ENCODE results near the gene CCDC83. TPM values are rescaled to one million over a fixed set of nuclear protein-coding genes. Genes with fewer than 3 reads are reported as not detected.
"Not testable (repeated sequence)": the region's sequence is repeated elsewhere in the genome, so short reads cannot be mapped to it uniquely, and the experiment has no call there.

The CCDC83 gene
- total RNA-seq, 1 donor from 2014 or later: not detected

- intact Hi-C loops (cut with micrococcal nuclease): no loop called here
These were observed 20.3 kb downstream of the CCDC83 start for GRCh38 chr11:85875505-85875904.

DNA sequence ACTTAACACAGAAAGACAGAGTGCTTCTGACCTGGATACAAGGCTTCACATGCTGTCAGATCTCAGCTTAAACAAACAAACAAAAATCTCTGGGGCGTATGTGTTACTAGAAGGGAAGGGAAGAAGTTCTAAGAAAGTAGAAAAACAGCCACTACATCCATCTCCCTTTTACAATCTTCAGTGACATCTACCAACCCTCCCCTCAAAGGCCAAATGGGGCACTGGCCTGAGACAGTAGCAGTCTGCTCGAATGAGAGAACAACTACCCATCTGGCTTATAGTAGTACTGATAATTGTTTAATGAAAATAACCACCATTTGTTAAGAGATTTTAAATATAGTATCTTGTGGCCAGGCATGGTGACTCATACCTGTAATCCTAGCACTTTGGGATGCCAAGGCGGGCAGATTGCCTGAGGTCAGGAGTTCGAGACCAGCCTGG lies 29.4 kb downstream of the CCDC83 start:
- intact Hi-C loops (cut with micrococcal nuclease): no loop called here

- intact Hi-C loops (cut with micrococcal nuclease): no loop called here
These were observed 31.2 kb downstream of the CCDC83 start for GRCh38 chr11:85886089-85887056.

DNA sequence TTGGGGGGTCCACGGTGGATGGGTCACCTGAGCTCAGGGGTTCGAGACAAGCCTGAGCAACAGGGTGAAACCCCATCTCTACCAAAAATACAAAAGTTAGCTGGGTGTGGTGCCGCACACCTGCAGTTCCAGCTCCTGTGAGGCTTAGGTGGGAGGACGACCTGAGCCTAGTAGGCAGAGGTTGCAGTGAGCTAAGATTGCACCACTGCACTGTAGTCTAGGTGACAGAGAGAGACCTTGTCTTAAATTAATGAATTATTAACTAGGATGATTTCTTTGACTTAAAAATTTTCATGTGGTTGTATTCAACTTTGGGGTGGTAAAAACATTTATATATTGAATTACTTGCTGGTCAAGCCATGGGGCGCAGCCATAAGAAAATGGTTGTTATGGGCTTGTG lies 33.9 kb downstream of the CCDC83 start:
- intact Hi-C loops (cut with micrococcal nuclease): no loop called here

GRCh38 chr11:85889676-85890579 lies 34.7 kb downstream of the CCDC83 start:
- intact Hi-C loops (cut with micrococcal nuclease): no loop called here

- intact Hi-C loops (cut with micrococcal nuclease): no loop called here
These were observed 38.2 kb downstream of the CCDC83 start for GRCh38 chr11:85893395-85893794.

DNA sequence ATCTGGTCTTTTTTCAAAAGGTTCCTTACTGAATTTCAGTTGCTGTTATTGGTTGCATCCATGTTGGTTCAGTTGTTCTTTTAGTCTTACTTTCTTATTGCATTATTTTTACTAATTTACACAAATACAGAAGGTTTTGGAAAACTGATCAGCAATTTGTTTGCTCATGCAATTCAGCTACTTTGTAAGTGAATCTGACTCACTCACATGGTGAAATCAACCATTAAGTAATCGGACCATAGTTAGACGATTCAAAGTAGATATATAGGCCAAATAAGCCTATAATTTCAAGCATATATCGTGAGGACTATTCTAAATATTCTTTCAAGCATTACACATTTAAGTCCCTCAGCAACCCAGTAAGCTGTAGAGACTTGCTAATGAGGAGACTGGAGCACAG lies 41.7 kb downstream of the CCDC83 start:
- intact Hi-C loops (cut with micrococcal nuclease): no loop called here

DNA sequence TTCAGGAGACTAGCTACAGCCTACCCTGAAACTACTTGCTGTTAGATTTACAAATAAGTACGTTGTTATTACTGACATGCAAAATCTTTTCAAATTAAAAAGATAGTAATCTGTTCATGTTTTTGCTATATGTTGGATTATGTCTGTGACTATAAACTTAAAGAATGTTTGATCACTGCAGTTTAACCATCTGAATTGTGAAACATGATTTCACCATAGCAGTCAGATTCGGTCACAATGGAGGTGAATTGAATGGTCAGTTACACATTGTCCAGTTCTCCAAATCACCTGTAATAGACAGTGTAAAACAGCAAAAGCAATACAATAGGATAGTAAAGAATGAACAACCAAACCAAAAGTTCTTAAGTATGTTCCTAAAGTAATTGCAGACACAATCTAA lies 43.3 kb downstream of the CCDC83 start:
- intact Hi-C loops (cut with micrococcal nuclease): no loop called here

DNA sequence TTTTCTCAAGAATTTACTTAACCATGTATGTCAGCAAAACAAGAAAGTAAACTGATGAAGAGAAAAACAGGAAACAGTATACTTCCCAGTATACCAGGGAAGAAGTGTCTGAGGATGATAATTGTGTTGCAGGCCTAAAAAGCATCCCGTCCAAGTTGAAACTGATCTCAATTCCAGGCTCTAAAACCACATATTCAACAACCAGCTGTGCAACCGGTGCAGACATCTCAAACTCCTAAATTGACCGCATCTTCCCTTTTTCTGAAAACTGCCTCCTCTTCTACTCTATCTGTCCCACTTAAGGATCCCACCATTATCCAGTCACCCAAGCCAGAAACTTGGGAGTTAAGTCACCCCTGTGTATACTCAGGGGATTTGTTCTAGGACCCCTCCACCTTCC lies 47.2 kb downstream of the CCDC83 start:
- intact Hi-C loops (cut with micrococcal nuclease): no loop called here

GRCh38 chr11:85903406-85903805 lies 48.2 kb downstream of the CCDC83 start:
- intact Hi-C loops (cut with micrococcal nuclease): no loop called here

GRCh38 chr11:85903811-85904210 lies 48.6 kb downstream of the CCDC83 start:
- intact Hi-C loops (cut with micrococcal nuclease): no loop called here

DNA sequence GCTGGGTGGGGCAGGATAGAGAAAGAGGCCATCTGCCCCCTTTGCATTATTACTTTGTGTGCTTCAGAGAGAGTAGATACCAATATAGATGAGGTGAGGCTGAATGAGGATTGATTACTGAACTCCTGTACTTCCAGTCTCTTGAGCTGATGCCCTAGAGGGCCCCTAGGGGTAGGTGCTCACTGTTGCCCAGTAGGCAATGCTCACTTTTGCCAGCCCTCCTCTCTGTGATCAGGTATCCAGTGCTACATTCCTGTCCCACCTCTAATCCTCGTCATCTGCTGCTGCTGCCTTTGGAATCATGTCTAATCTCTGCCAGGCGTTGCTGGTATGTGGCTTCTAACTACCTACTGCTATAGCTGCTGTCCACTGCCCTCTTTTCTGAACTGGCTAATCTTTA lies 57.2 kb downstream of the CCDC83 start:
- intact Hi-C loops (cut with micrococcal nuclease): no loop called here

DNA sequence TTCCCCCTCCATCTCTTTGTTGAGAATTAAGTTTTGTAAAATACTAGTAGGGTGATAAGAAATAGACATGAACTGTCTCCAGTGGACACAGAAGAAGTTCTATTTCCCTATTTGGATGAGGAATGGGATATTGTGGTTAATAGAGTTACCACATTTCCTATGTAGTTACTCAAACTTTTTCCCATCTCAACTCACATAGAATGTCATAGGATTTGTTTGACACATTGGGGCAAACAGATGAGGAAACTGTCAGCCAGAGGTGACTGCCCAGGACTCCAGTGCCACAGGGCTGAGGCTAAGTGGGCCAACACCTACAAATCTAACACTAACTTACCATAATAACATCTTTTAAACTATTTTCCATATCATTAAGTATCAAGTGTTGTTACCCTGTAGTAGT lies 58.3 kb downstream of the CCDC83 start:
- intact Hi-C loops (cut with micrococcal nuclease): no loop called here

- intact Hi-C loops (cut with micrococcal nuclease): no loop called here
These were observed 59.2 kb downstream of the CCDC83 start for GRCh38 chr11:85914425-85914824.

- intact Hi-C loops (cut with micrococcal nuclease): no loop called here
These were observed 64.0 kb downstream of the CCDC83 start for GRCh38 chr11:85918910-85919794.

DNA sequence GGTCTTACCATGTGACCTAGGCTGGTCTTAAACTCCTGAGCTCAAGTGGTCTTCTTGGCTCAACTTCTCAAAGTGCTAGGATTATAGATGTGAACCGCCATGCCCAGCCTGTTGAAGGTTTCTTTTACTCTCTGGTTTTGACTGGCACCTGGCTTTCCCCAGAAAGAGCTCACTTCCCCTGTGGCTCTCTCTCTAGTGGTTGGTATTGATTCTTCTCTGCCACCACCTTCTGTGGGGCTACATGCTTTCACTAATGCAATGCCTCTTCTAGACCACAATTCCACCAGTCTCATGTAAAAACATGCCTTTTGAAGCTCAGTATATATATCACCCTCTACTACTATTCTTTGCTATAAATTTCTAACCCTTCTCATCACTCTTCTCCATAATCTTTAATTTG lies 67.2 kb downstream of the CCDC83 start:
- intact Hi-C loops (cut with micrococcal nuclease): no loop called here

DNA sequence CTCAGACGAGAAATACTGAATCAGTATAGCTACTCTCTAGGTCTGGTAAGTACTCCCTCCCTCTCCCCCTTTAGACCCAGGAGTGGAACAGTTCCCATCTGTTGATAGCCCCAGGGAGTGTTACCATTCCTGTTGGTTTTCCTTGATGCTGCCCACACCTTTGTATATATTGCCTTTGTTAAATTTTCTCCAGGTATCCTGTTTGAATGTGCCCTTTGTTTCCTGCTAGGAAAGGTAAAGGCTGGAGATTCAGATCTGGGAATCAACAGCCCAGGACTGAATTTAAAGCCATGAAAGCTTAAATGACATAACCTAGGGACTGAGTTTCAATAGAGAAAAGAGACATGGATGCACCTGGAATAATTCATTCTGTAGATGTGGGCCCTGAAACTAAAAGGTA lies 68.3 kb downstream of the CCDC83 start:
- intact Hi-C loops (cut with micrococcal nuclease): no loop called here

GRCh38 chr11:85926653-85927214 lies 71.6 kb downstream of the CCDC83 start:
- intact Hi-C loops (cut with micrococcal nuclease): not testable (repeated sequence)

DNA sequence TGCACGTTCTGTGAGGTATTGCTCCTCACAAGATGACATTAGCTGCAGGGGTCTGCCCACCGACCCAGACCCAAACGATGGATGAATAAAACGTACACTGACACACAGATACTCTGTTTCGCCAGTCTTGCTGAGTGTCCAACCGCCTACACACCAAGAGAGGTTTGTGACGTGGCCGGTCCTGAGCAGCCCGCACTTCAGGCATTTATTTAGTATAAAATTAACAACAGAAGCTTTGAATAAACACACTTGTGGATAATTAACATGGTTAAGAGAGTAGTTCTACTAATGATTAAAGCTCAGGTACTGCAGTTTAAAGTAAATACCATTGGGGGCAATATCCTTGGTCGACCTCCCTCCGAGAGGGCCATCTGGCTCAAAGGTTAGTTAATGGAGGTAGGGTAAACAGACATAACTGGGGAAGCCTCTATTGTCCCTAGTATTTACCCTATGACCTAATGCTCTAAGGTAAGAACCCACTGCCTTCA lies 75.7 kb downstream of the CCDC83 start:
- intact Hi-C loops (cut with micrococcal nuclease): no loop called here

DNA sequence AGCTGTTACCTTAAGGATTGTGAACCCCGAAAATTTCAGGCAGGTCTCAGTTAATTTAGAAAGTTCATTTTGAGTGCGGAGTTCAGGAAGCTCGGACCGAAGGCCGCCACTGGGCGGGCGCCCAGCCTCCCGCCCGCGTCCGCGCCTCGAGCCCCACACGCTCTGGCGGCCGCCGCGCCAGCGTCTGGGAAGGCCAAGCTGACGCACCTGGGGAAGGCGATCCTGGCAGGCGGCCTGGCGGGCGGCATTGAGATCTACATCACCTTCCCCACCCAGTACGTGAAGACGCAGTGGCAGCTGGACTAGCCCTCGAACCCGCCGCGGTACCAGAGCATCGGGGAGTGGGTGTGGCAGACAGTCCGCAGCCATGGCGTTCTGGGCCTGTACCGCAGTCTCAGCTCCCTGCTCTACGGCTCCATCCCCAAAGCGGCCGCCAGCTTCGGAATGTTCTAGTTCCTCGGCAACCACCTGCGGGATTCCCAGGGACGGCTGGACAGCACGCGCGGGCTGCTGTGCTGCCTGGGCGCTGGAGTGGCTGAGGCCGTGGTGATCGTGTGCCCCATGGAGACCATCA lies 79.5 kb downstream of the CCDC83 start:
- intact Hi-C loops (cut with micrococcal nuclease): no loop called here
